KMS-11 (cell line): ENCODE data around the gene HERPUD1.
"Not testable (repeated sequence)": the region's sequence is repeated elsewhere in the genome, so short reads cannot be mapped to it uniquely, and the experiment has no call there.

Experiments
- H2AFZ ChIP-seq: fragments of 200-600 bp; sonication (generic); 2 replicates; pipeline ENCODE4 v1.6.1; 2016; ENCODE audit warnings: antibody characterized with exemption, mixed run types, low read depth
- H3K27ac ChIP-seq: fragments of 200-600 bp; sonication (generic); 2 replicates; pipeline ENCODE4 v1.6.1; 2016; ENCODE audit warnings: mild to moderate bottlenecking, mixed run types
- H3K27me3 ChIP-seq: fragments of 200-600 bp; sonication (generic); 2 replicates; pipeline ENCODE4 v1.6.1; 2017; ENCODE audit warnings: mild to moderate bottlenecking, low read depth, mixed run types, moderate library complexity; ENCODE audit not compliant: insufficient read depth
- H3K36me3 ChIP-seq: fragments of 200-600 bp; sonication (generic); 2 replicates; pipeline ENCODE4 v1.6.1; 2017; ENCODE audit warnings: mild to moderate bottlenecking, mixed run types; ENCODE audit not compliant: insufficient read depth
- H3K4me1 ChIP-seq: fragments of 200-600 bp; sonication (generic); 2 replicates; pipeline ENCODE4 v1.6.1; 2016; ENCODE audit warnings: mild to moderate bottlenecking, low read depth, mixed run types; ENCODE audit not compliant: poor library complexity, severe bottlenecking
- H3K4me2 ChIP-seq: fragments of 200-600 bp; sonication (generic); 2 replicates; pipeline ENCODE4 v1.7.0; 2016; ENCODE audit warnings: mild to moderate bottlenecking, mixed run types
- H3K4me3 ChIP-seq: fragments of 200-600 bp; sonication (generic); IDR thresholded peaks from 2 replicates; pipeline ENCODE4 v1.6.1; 2017; ENCODE audit warnings: low read depth, low read length, mixed read lengths; ENCODE audit not compliant: insufficient read depth
- H3K79me2 ChIP-seq: fragments of 200-600 bp; sonication (generic); 2 replicates; pipeline ENCODE4 v1.6.1; 2016; ENCODE audit warnings: low read depth, mixed run types; ENCODE audit not compliant: insufficient read depth
- H3K9ac ChIP-seq: fragments of 200-600 bp; sonication (generic); 2 replicates; pipeline ENCODE4 v1.6.1; 2016; ENCODE audit warnings: mild to moderate bottlenecking, mixed run types
- H4K20me1 ChIP-seq: fragments of 200-600 bp; sonication (generic); 2 replicates; pipeline ENCODE4 v1.6.1; 2016; ENCODE audit warnings: mild to moderate bottlenecking, mixed run types; ENCODE audit not compliant: insufficient read depth
- TF ChIP-seq, protein P1 (sequence below): fragments of 200-600 bp; sonication (generic); conservative IDR thresholded peaks from 2 replicates; pipeline ENCODE4 v1.6.1; 2017; ENCODE audit warnings: low read depth, mild to moderate bottlenecking, antibody characterized with exemption, low read length, moderate library complexity, mixed read lengths

Gene HERPUD1

DNA sequence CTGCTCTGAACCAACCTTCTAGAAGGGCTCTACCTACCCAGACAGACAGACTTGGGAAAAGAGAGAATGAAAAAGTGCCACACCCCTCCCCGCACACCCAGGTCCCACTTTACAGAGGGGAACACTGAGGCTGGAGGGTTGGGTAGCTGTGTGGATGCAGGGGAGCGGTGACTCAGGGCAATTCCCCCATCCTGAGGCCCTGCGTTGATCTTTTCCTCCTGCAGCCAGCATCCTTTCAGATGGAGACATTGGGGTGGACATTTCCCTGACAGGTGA, 39.8 kb downstream of the HERPUD1 start:
- Histone ChIP-seq H3K9ac (no peak overlapping the region), H3K27ac (no peak overlapping the region), H3K79me2 (no peaks in the 10 kb centered on the region), H2AFZ (no peak overlapping the region), H3K4me2 (no peak overlapping the region), H3K4me3 (no peak overlapping the region), H3K36me3 (no peaks in the 10 kb centered on the region), H3K27me3 (no peaks in the 10 kb centered on the region), H3K4me1 (no peaks in the 10 kb centered on the region), H4K20me1 (no peaks in the 10 kb centered on the region)
- TF ChIP-seq, protein P1, sequence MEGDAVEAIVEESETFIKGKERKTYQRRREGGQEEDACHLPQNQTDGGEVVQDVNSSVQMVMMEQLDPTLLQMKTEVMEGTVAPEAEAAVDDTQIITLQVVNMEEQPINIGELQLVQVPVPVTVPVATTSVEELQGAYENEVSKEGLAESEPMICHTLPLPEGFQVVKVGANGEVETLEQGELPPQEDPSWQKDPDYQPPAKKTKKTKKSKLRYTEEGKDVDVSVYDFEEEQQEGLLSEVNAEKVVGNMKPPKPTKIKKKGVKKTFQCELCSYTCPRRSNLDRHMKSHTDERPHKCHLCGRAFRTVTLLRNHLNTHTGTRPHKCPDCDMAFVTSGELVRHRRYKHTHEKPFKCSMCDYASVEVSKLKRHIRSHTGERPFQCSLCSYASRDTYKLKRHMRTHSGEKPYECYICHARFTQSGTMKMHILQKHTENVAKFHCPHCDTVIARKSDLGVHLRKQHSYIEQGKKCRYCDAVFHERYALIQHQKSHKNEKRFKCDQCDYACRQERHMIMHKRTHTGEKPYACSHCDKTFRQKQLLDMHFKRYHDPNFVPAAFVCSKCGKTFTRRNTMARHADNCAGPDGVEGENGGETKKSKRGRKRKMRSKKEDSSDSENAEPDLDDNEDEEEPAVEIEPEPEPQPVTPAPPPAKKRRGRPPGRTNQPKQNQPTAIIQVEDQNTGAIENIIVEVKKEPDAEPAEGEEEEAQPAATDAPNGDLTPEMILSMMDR: no peak

DNA sequence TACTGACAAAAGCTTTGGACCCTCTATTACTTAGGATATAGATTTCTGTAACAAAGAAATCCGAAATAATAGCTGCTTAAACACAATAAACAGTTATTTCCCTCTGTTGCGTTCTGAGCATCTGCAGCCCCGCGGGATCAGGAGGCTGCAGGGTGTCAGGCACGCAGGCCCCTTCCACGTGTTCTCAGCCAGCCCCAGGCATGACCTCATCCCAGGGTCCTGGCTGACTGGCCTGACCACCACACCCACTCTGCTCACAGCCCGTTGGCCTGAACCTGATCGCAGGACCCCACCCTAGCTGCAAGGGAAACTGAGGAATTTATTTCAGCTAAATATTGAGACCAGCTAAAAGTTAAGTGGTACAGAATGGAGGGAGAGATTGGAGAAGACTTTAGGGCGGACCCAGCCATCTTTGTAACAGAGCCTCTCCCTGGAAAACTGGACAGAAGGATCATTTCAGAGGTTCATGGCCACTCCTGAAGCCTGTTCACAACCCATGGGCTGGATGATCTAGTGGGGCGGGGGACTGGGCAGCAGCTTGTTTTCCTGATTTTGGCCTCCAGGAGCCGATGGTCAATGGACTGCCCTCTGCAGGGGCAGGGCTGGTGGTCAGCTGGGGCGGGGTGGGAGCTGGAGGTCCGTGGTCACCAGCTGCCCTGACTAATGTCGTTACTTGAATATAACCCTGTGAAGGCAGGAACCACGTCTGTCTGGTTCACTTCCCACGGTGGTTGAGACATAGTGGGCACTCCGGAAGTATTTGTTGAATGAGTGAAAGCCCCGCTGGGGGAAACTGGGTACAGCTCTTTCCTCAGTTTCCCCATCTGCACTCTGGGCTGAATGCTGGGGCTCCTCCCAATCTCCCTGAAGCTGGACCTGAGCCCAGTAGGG, 40.7 kb downstream of the HERPUD1 start:
- Histone ChIP-seq H3K4me3 (no peak overlapping the region), H3K9ac (no peak overlapping the region), H3K4me1 (no peaks in the 10 kb centered on the region)

DNA sequence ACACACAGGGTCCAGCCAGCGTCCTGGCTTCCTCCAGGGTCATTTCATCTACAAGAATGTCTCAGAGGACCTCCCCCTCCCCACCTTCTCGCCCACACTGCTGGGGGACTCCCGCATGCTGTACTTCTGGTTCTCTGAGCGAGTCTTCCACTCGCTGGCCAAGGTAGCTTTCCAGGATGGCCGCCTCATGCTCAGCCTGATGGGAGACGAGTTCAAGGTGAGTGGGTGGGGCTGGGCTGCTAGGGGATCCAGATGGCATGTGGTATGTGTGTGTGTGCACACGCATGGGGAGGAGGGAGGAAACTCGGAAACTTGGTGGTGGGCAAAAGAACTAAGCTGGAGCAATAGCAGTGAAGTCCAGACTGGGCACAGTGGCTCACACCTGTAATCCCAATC, 41.4 kb downstream of the HERPUD1 start:
- Histone ChIP-seq H4K20me1 (no peaks in the 10 kb centered on the region), H3K36me3 (no peaks in the 10 kb centered on the region), H3K27me3 (no peaks in the 10 kb centered on the region), H3K4me2 (no peak overlapping the region), H2AFZ (no peak overlapping the region), H3K4me1 (no peaks in the 10 kb centered on the region), H3K4me3 (no peak overlapping the region), H3K9ac (no peak overlapping the region), H3K27ac (no peak overlapping the region), H3K79me2 (no peaks in the 10 kb centered on the region)
- TF ChIP-seq, protein P1: no peak

More for the DNA sequence above, 40.7 kb downstream of the HERPUD1 start:
- Histone ChIP-seq H3K36me3 (no peaks in the 10 kb centered on the region), H3K27ac (no peak overlapping the region), H4K20me1 (no peaks in the 10 kb centered on the region), H2AFZ (no peak overlapping the region), H3K79me2 (no peaks in the 10 kb centered on the region), H3K27me3 (no peaks in the 10 kb centered on the region), H3K4me2 (no peak overlapping the region)
- TF ChIP-seq, protein P1: no peak

DNA sequence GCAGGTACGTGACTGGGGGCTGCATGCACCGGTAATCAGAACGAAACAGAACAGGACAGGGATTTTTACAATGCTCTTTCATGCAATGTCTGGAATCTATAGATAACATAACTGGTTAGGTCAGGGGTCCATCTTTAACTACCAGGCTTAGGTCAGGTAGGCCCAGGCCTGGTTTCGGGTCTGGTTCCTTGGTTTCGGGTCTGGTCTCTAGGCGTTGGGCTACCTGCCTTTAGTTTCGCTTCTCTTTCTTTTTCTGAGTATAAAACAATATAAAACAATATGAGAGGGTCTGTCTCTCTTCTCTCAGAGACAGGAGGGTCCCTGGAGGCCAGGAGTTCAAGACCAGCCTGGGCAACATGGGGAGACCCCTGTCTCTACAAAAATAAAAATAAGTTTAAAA, 42.0 kb downstream of the HERPUD1 start:
- not testable (repeated sequence) for H3K4me2 ChIP-seq, H3K4me3 ChIP-seq, H3K9ac ChIP-seq, H3K27ac ChIP-seq, H4K20me1 ChIP-seq, H3K27me3 ChIP-seq, H2AFZ ChIP-seq, H3K79me2 ChIP-seq, H3K4me1 ChIP-seq, H3K36me3 ChIP-seq

DNA sequence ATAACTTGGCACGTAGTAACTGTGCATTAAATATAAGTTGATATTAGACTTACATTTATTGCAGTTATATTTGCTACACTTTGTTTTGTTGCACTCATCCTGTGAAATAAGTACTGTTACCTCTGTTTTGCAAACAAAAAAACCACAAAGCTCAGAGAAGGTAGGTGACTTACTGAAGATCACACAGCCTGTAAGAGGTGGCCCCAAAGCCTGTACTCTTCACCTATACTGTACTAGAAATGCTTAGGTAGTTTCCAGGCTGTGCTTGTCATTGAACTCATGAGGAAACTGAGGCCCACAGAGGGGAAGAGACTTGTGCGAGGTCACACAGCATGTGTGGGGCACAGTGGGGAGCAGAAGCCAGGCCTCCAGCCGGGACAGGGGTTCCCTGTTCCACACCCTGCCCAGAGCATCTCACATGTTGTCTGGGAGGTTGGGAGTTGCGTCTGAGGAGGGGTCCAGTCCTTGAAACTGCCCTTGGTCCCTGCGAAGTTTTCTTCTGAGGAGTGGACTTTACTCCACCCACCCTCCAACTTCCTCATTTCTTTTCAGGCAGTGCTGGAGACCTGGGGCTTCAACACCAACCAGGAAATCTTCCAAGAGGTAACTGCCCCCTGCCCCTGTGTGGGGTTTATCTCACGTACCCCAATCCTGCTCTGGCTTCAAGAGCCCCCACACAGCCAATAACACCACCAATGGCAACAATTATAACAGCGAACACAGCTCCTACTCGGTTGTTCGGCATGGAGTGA, 42.8 kb downstream of the HERPUD1 start:
- H3K4me1 ChIP-seq: no peaks in the 10 kb centered on the region
- H4K20me1 ChIP-seq: no peaks in the 10 kb centered on the region
- TF ChIP-seq, protein P1: no peak
- no peak overlapping the region for H3K4me3 ChIP-seq
- H3K27me3 ChIP-seq: no peaks in the 10 kb centered on the region
- H3K4me2 ChIP-seq: no peak overlapping the region
- H3K36me3 ChIP-seq: no peaks in the 10 kb centered on the region
- no peak overlapping the region for H3K27ac ChIP-seq
- no peak overlapping the region for H3K9ac ChIP-seq
- no peak overlapping the region for H2AFZ ChIP-seq
- no peaks in the 10 kb centered on the region for H3K79me2 ChIP-seq
